ENCODE data around the gene STAG1. TPM values are rescaled to one million over a fixed set of nuclear protein-coding genes. Genes with fewer than 3 reads are reported as not detected.

The STAG1 gene
- total RNA-seq, 1 donor from 2014 or later, result 40.9 TPM

DNA sequence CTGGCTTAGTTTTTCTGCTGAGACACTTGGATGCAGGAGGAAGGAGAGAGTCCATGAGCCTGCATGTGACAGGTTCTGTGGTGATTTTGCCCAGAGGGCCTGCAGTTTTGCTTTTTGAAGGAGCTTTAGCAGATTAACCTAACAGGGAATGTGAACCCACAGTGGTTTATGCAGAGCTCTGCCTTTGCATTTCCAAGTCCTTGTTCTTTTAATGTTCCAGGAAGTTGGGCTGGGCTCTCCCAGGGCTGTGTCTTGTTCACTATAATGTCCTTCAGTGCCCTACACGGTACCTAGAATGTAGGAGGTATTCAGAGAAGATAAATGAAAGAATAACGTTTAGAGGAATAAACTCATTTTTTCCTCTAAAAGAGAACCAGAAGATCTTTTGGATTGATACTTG, 451.7 kb downstream of the STAG1 start:
- Mint-ChIP-seq H3K4me3 (ENCODE audit: unreplicated experiment) (no peak overlapping the region), H3K27ac (ENCODE audit: unreplicated experiment) (no peak overlapping the region), H3K9me3 (ENCODE audit: low read depth) (no peaks in the 10 kb centered on the region), H3K36me3 (ENCODE audit: low read depth) (peaks cover 11% of the 10 kb centered on the region), H3K4me1 (ENCODE audit: low read depth) (no peaks in the 10 kb centered on the region), H3K27me3 (ENCODE audit: low read depth) (no peaks in the 10 kb centered on the region)
- TF ChIP-seq, protein P1, sequence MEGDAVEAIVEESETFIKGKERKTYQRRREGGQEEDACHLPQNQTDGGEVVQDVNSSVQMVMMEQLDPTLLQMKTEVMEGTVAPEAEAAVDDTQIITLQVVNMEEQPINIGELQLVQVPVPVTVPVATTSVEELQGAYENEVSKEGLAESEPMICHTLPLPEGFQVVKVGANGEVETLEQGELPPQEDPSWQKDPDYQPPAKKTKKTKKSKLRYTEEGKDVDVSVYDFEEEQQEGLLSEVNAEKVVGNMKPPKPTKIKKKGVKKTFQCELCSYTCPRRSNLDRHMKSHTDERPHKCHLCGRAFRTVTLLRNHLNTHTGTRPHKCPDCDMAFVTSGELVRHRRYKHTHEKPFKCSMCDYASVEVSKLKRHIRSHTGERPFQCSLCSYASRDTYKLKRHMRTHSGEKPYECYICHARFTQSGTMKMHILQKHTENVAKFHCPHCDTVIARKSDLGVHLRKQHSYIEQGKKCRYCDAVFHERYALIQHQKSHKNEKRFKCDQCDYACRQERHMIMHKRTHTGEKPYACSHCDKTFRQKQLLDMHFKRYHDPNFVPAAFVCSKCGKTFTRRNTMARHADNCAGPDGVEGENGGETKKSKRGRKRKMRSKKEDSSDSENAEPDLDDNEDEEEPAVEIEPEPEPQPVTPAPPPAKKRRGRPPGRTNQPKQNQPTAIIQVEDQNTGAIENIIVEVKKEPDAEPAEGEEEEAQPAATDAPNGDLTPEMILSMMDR (IDR thresholded peaks at IDR 0.05), result no peak
- DNase-seq (ENCODE audit: low spot score), result no peak

DNA sequence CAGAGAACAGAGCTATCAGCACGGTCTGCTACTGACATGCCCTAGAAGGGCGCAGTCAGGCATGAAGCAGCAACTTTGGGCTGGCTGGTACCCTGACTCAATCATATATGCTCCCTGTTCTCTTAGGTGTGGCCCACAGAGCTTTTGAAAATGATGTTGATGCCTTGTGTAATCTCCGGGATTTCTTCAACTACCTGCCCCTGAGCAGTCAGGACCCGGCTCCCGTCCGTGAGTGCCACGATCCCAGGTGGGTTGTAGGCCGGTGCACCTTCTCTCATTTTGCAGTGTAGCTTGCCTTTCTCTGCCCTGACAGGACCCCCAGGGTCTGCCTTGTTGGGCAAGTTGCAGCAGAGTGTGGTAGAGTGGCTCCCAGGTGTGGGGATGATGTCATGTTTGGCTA, 454.4 kb downstream of the STAG1 start:
- Mint-ChIP-seq H3K27ac (ENCODE audit: unreplicated experiment) (no peak overlapping the region), H3K9me3 (ENCODE audit: low read depth) (no peaks in the 10 kb centered on the region), H3K4me1 (ENCODE audit: low read depth) (no peaks in the 10 kb centered on the region), H3K4me3 (ENCODE audit: unreplicated experiment) (no peak overlapping the region), H3K36me3 (ENCODE audit: low read depth) (peaks cover 20% of the 10 kb centered on the region), H3K27me3 (ENCODE audit: low read depth) (no peaks in the 10 kb centered on the region)
- TF ChIP-seq, protein P1 (IDR thresholded peaks at IDR 0.05), result no peak
- no peak for DNase-seq (ENCODE audit: low spot score)

DNA sequence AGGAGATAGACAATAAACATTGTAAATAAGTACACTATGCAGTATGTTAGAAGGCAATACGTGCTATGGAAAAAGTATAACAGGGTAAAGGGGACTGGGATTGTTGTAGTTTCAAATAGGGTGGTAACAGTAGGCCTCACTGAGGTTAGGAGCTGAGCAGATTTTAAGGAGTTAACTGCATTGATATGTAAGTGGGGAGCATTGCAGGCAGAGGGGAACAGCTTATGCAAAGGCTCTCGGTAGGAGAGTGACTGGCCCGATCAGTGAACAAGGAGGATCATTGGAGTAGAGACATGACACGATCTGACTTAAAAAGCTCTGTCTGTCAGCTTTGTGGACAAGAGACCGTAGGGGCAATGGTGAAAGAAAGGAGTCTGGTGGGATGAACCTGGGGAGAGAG, 455.2 kb downstream of the STAG1 start:
- H3K36me3 Mint-ChIP-seq (ENCODE audit: low read depth), result peaks cover 24% of the 10 kb centered on the region
- no peak overlapping the region for H3K27ac Mint-ChIP-seq (ENCODE audit: unreplicated experiment)
- no peaks in the 10 kb centered on the region for H3K4me1 Mint-ChIP-seq (ENCODE audit: low read depth)
- H3K9me3 Mint-ChIP-seq (ENCODE audit: low read depth), result peaks cover 6% of the 10 kb centered on the region
- H3K4me3 Mint-ChIP-seq (ENCODE audit: unreplicated experiment), result no peak overlapping the region
- TF ChIP-seq, protein P1 (IDR thresholded peaks at IDR 0.05), result no peak
- H3K27me3 Mint-ChIP-seq (ENCODE audit: low read depth), result no peaks in the 10 kb centered on the region
- DNase-seq (ENCODE audit: low spot score), result no peak

DNA sequence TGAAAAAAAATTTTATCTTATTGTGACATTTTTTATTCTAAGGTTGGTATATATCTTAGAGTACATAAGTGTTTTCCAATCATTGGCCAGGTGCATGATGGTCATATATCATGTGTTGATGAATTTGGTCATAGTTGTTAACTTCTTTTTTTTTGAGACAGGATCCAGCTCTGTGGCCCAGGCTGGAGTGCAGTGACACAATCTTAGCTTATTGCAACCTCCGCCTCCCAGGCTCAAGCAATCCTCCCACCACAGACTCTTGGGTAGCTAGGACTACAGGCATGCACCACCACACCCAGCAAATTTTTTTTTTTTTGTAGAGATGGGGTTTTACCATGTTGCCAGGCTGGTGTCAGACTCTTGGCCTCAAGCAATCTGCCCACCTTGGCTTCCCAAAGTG, 458.0 kb downstream of the STAG1 start:
- no peak overlapping the region for H3K4me3 Mint-ChIP-seq (ENCODE audit: unreplicated experiment)
- H3K4me1 Mint-ChIP-seq (ENCODE audit: low read depth), result no peaks in the 10 kb centered on the region
- peaks cover 33% of the 10 kb centered on the region for H3K36me3 Mint-ChIP-seq (ENCODE audit: low read depth)
- H3K27ac Mint-ChIP-seq (ENCODE audit: unreplicated experiment), result no peak overlapping the region
- H3K27me3 Mint-ChIP-seq (ENCODE audit: low read depth), result no peaks in the 10 kb centered on the region
- H3K9me3 Mint-ChIP-seq (ENCODE audit: low read depth), result peaks cover 11% of the 10 kb centered on the region
- DNase-seq (ENCODE audit: low spot score), result no peak
- TF ChIP-seq, protein P1 (IDR thresholded peaks at IDR 0.05), result no peak

DNA sequence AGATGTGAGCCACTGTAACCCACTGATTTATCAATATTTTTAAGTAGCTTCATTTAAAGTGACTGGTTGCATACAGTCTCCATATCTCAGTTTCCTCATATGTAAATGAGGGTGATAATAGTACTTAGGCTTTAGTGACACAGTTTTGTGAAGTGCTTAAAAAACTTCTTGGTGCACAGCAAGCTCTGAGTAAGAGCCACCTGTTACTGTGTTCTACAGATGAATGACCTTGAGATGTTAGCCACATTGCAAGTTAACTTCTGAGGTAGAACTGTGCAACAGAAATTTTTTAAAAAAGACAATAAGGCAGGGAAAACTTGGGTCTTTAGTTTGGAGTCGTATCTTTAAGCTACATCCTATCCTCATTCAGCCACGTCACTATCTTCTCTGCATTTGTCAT, 458.9 kb downstream of the STAG1 start:
- Mint-ChIP-seq H3K36me3 (ENCODE audit: low read depth) (peaks cover 33% of the 10 kb centered on the region), H3K27ac (ENCODE audit: unreplicated experiment) (no peak overlapping the region), H3K4me3 (ENCODE audit: unreplicated experiment) (no peak overlapping the region), H3K4me1 (ENCODE audit: low read depth) (no peaks in the 10 kb centered on the region), H3K27me3 (ENCODE audit: low read depth) (no peaks in the 10 kb centered on the region), H3K9me3 (ENCODE audit: low read depth) (peaks cover 11% of the 10 kb centered on the region)
- TF ChIP-seq, protein P1 (IDR thresholded peaks at IDR 0.05), result no peak
- no peak for DNase-seq (ENCODE audit: low spot score)

All from chondrocyte (in vitro differentiated cells).